IMR-90 (cell line): ENCODE data around the gene ALKBH5. TPM values are rescaled to one million over a fixed set of nuclear protein-coding genes. Genes with fewer than 3 reads are reported as not detected.

ENCODE experiments used
- ATAC-seq: fragments of 200-7000 bp; cut with Tn5 transposase; 2 replicates; pipeline ENCODE4 v1.9.1; 2020; ENCODE audit warnings: low read depth, mild to moderate bottlenecking, moderate library complexity
- BruUV-seq: library from RNA; stranded (reverse); fragments of 400-500 nt; replicated peaks from 2 replicates; lab custom pipeline; 2021; lab: Mats Ljungman, UMichigan
- CTCF ChIA-PET: fragments of 300-600 bp; formaldehyde crosslinking; extraction: SDS; loops from one replicate; lab custom pipeline; 2021; ENCODE audit warnings: antibody characterized with exemption; lab: Yijun Ruan, JAX
- POLR2A ChIA-PET: fragments of 300-600 bp; sonication (Branson Sonifier 250); formaldehyde crosslinking; loops from one replicate; lab custom pipeline; 2022; ENCODE audit warnings: antibody characterized with exemption; ENCODE audit not compliant: unreplicated experiment; lab: Charles Lee
- DNase-seq: peaks from one replicate; pipeline ENCODE4 v3.0.0; 2013
- H2AFZ ChIP-seq: replicated peaks from 2 replicates; pipeline ENCODE3; 2013; ENCODE audit warnings: low read length, mild to moderate bottlenecking; ENCODE audit not compliant: poor library complexity
- H2AK5ac ChIP-seq: 2 replicates; pipeline ENCODE4 v1.6.1; 2013; ENCODE audit warnings: low read depth, low read length, inconsistent platforms
- H2AK9ac ChIP-seq: replicated peaks from 2 replicates; pipeline ENCODE3; 2013; ENCODE audit warnings: mild to moderate bottlenecking, low read depth, low read length, moderate library complexity; ENCODE audit not compliant: poor library complexity
- H2BK120ac ChIP-seq: 2 replicates; pipeline ENCODE4 v1.6.1; 2013; ENCODE audit warnings: low read depth, low read length, inconsistent platforms
- H2BK15ac ChIP-seq: 3 replicates; pipeline ENCODE4 v1.6.1; 2013; ENCODE audit warnings: low read depth, low read length, inconsistent platforms
- H2BK20ac ChIP-seq: 2 replicates; pipeline ENCODE4 v1.6.1; 2013; ENCODE audit warnings: low read depth, mild to moderate bottlenecking, inconsistent platforms, low read length, moderate library complexity
- H2BK5ac ChIP-seq: 2 replicates; pipeline ENCODE4 v1.6.1; 2013; ENCODE audit warnings: mild to moderate bottlenecking, low read depth, low read length, inconsistent platforms; ENCODE audit not compliant: poor library complexity, severe bottlenecking
- H3K14ac ChIP-seq: replicated peaks from 2 replicates; pipeline ENCODE4 v1.6.1; 2013; ENCODE audit warnings: low read depth, low read length, inconsistent platforms
- H3K18ac ChIP-seq: 2 replicates; pipeline ENCODE4 v1.6.1; 2013; ENCODE audit warnings: low read depth, low read length, control low read depth
- H3K23ac ChIP-seq: 2 replicates; pipeline ENCODE4 v1.6.1; 2013; ENCODE audit warnings: low read depth, low read length, inconsistent platforms
- H3K27ac ChIP-seq: 2 replicates; pipeline ENCODE4 v1.5.1; 2013; ENCODE audit warnings: mild to moderate bottlenecking, control low read depth, low read length; ENCODE audit not compliant: insufficient read depth
- H3K27me3 ChIP-seq: 2 replicates; pipeline ENCODE4 v1.6.1; 2013; ENCODE audit warnings: low read length; ENCODE audit not compliant: control insufficient read depth, insufficient read depth
- H3K36me3 ChIP-seq: 2 replicates; pipeline ENCODE4 v1.6.1; 2013; ENCODE audit warnings: low read length, mixed read lengths; ENCODE audit not compliant: control insufficient read depth, insufficient read depth
- H3K4ac ChIP-seq: 2 replicates; pipeline ENCODE4 v1.6.1; 2013; ENCODE audit warnings: low read depth, low read length, inconsistent platforms
- H3K4me1 ChIP-seq: 2 replicates; pipeline ENCODE4 v1.6.1; 2013; ENCODE audit warnings: low read length, mixed read lengths; ENCODE audit not compliant: control insufficient read depth, insufficient read depth
- H3K4me2 ChIP-seq: 2 replicates; pipeline ENCODE4 v1.6.1; 2013; ENCODE audit warnings: low read depth, mild to moderate bottlenecking, control low read depth, low read length, moderate library complexity
- H3K4me3 ChIP-seq: 2 replicates; pipeline ENCODE4 v1.5.1; 2013; ENCODE audit warnings: low read depth, mild to moderate bottlenecking, control low read depth, low read length, moderate library complexity; ENCODE audit not compliant: insufficient read depth
- H3K56ac ChIP-seq: 2 replicates; pipeline ENCODE4 v1.6.1; 2013; ENCODE audit warnings: low read length, inconsistent platforms; ENCODE audit not compliant: insufficient read depth; ENCODE audit errors: extremely low read depth
- H3K79me1 ChIP-seq, 2 experiments: 2 replicates each; pipeline ENCODE4 v1.6.1; 2013; ENCODE audit warnings: low read length in 2 of 2, inconsistent platforms in 1 of 2, low read depth in 1 of 2
- H3K9ac ChIP-seq: 2 replicates; pipeline ENCODE4 v1.6.1; 2013; ENCODE audit warnings: low read depth, low read length, control low read depth
- H3K9me1 ChIP-seq: 2 replicates; pipeline ENCODE4 v1.6.1; 2013; ENCODE audit warnings: low read length, inconsistent platforms; ENCODE audit not compliant: insufficient read depth
- H3K9me3 ChIP-seq: 2 replicates; pipeline ENCODE4 v1.6.1; 2013; ENCODE audit warnings: low read length; ENCODE audit not compliant: control insufficient read depth, insufficient read depth
- H4K20me1 ChIP-seq: 2 replicates; pipeline ENCODE4 v1.6.1; 2013; ENCODE audit warnings: low read length, inconsistent platforms; ENCODE audit not compliant: insufficient read depth
- H4K5ac ChIP-seq: 2 replicates; pipeline ENCODE4 v1.6.1; 2013; ENCODE audit warnings: mild to moderate bottlenecking, low read depth, low read length, control low read depth
- H4K8ac ChIP-seq, 2 experiments: 2 replicates each; pipeline ENCODE4 v1.6.1; 2013; ENCODE audit warnings: low read depth in 2 of 2, low read length in 2 of 2, control low read depth in 1 of 2, inconsistent platforms in 1 of 2
- H4K91ac ChIP-seq: 2 replicates; pipeline ENCODE4 v1.6.1; 2013; ENCODE audit warnings: low read depth, low read length, inconsistent platforms; ENCODE audit not compliant: insufficient read depth
- BHLHE40 ChIP-seq: fragments of 150-350 bp; IDR thresholded peaks from 2 replicates; pipeline ENCODE4 v1.6.1; 2016; ENCODE audit warnings: mild to moderate bottlenecking, low read depth, low read length
- NFE2L2 ChIP-seq: fragments of 150-350 bp; IDR thresholded peaks from 2 replicates; pipeline ENCODE4 v1.6.1; 2016; ENCODE audit warnings: low read depth, mild to moderate bottlenecking, low read length
- POLR2A ChIP-seq: IDR thresholded peaks from 2 replicates; pipeline ENCODE4 v1.6.1; 2012; ENCODE audit warnings: mild to moderate bottlenecking, low read depth, low read length
- RCOR1 ChIP-seq: IDR thresholded peaks from 2 replicates; pipeline ENCODE4 v1.6.1; 2012; ENCODE audit warnings: mild to moderate bottlenecking, low read length, improper control_type of control experiment; ENCODE audit not compliant: insufficient replicate concordance
- WGBS, 2 experiments: methylation state at CpG; one replicate each; pipeline versions ENCODE4 v1.1.5 to v1.1.7; 2013; ENCODE audit warnings: missing lambda C conversion rate in 2 of 2; ENCODE audit not compliant: insufficient read length in 1 of 2; ENCODE audit errors: extremely low coverage in 2 of 2; 5-methylcytosine and 5-hydroxymethylcytosine counted together
- dilution Hi-C: fragments of 300-500 bp; cut with HindIII; formaldehyde crosslinking; loops from one replicate; pipeline ENCODE4 v1.14.3; 2018; ENCODE audit warnings: low sequenced_read_pairs; ENCODE audit not compliant: unreplicated experiment
- in situ Hi-C: fragments of 300-500 bp; cut with MboI; formaldehyde crosslinking; loops from 3 replicates; pipeline ENCODE4 v1.14.3; 2019; ENCODE audit warnings: low sequenced_read_pairs, inconsistent platforms, mixed read lengths
- intact Hi-C: fragments of 100-400 bp; cut with micrococcal nuclease; formaldehyde crosslinking; loops from 2 replicates; pipeline ENCODE4 v1.10.0; 2022
- polyA plus RNA-seq, 3 experiments: library from polyadenylated mRNA; depleted of rRNA; stranded (reverse); fragments of >200 nt; gene quantifications; 2 replicates each; pipeline ENCODE4 v1.2.3, GENCODE V29; 2012; ENCODE audit warnings: low replicate concordance in 1 of 3
- total RNA-seq: library from RNA; depleted of rRNA; stranded (reverse); fragments of >200 nt; gene quantifications from 2 replicates; pipeline ENCODE4 v1.2.3, GENCODE V29; 2012

Gene ALKBH5
- total and polyA plus RNA-seq, 2 of the 4 experiments (the other 2 are of a cell fraction): 57.6 to 79.6 TPM

- H3K14ac ChIP-seq: no peak overlapping the region
- no peak overlapping the region for H2BK120ac ChIP-seq
- no CpG with 5 or more reads among the region's 4 CpGs for whole genome bisulfite sequencing, 2 experiments
- H4K8ac ChIP-seq: no peak overlapping the region
- H3K36me3 ChIP-seq: peaks cover 22% of the 10 kb centered on the region; the same call in 1 of the 2 replicates
- no peak for TF ChIP-seq POLR2A
- TF ChIP-seq NFE2L2: no peak
- TF ChIP-seq BHLHE40: no peak
- TF ChIP-seq RCOR1: no peak
- intact Hi-C loops (no loop called here), in situ Hi-C loops (no loop called here), dilution Hi-C loops (no loop called here)
- peaks cover 16 to 69% of the 10 kb centered on the region in 2 experiments for H3K79me1 ChIP-seq
- no peak overlapping the region for H3K4ac ChIP-seq
- no peak overlapping the region for H2BK15ac ChIP-seq
- no peaks in the 10 kb centered on the region for H3K27me3 ChIP-seq
- POLR2A ChIA-PET: no interaction called here
- H3K9me3 ChIP-seq: no peaks in the 10 kb centered on the region
- no peak overlapping the region for H2AFZ ChIP-seq
- H3K18ac ChIP-seq: no peak overlapping the region
- no peak overlapping the region for H2AK5ac ChIP-seq
- no peak overlapping the region for H3K4me2 ChIP-seq
- H3K4me1 ChIP-seq: peaks cover 16% of the 10 kb centered on the region
- ATAC-seq (no peak), DNase-seq (no peak)
- H4K20me1 ChIP-seq: peaks cover 61% of the 10 kb centered on the region
- no peak overlapping the region for H2AK9ac ChIP-seq
- CTCF ChIA-PET: no interaction called here
- no peak overlapping the region for H3K23ac ChIP-seq
- no peak overlapping the region for H4K91ac ChIP-seq
- no peak overlapping the region for H3K27ac ChIP-seq
- H2BK5ac ChIP-seq: no peak overlapping the region
- peaks cover 10% of the 10 kb centered on the region for H3K9me1 ChIP-seq
- H4K5ac ChIP-seq: no peak overlapping the region
- H2BK20ac ChIP-seq: no peak overlapping the region
- H3K56ac ChIP-seq: no peak overlapping the region
- H3K4me3 ChIP-seq: no peak overlapping the region
- H3K9ac ChIP-seq: no peak overlapping the region
- BruUV-seq: no TSS peak
These were observed 45.6 kb downstream of the ALKBH5 start for GRCh38 chr17:18229254-18229653.
